ENCODE results near the gene STAG3. TPM values are rescaled to one million over a fixed set of nuclear protein-coding genes. Genes with fewer than 3 reads are reported as not detected.

The STAG3 gene
- total and polyA plus RNA-seq, 4 donors: 2.0 to 2.8 (median 2.1) TPM

DNA sequence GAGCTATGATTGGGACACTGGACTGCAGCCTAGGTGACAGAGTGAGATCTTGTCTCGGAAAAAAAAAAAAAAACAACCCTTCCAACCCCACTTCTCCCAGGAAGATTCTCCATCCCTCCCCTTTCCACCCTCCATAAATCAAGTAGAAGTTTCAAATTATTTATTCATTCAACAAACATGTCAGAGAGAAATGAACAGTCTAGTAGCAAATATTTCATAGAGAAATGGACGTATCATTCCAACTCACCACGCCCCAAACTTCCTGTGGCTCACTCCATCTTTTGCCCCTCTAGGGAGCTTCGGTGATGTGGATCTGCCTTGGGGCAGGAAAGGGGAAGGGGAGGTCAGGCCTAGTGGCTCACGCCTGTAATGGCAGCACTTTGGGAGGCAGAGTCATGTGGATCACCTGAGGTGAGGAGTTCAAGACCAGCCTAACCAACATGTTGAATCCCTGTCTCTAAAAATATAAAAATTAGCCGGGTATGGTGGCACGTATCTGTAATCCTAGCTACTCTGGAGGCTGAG lies 18.6 kb upstream of the STAG3 start:
- DNase-seq (no peak), ATAC-seq (ENCODE audit: insufficient read depth, low FRiP score) (no peak)
- 57 to 59% methylated on average over 7 of the region's 7 CpGs for WGBS, 2 donors
- Histone ChIP-seq H3K27ac (ENCODE audit: low read depth in 1 of 2, low read length in 1 of 2) (peak overlapping the region in 1 of 2 donors; percentile 84), H3K9ac (ENCODE audit: insufficient read depth in 1 of 2, low read length in 2 of 2) (peak overlapping the region in 1 of 2 donors; percentile 34), H3K4me1 (ENCODE audit: control insufficient read depth in 5 of 5, insufficient read depth in 5 of 5, low read length in 5 of 5) (peaks cover 0 to 12% (median 4%) of the 10 kb centered on the region in 5 donors), H3K27me3 (ENCODE audit: control insufficient read depth in 3 of 3, insufficient read depth in 3 of 3, low read length in 2 of 3) (no peaks in the 10 kb centered on the region), H3K9me3 (ENCODE audit: control insufficient read depth in 4 of 4, insufficient read depth in 3 of 4, low read length in 3 of 4) (no peaks in the 10 kb centered on the region), H3K36me3 (ENCODE audit: control insufficient read depth in 4 of 4, insufficient read depth in 4 of 4, low read length in 4 of 4) (peaks cover 8 to 22% (median 14%) of the 10 kb centered on the region in 4 donors), H3K4me3 (no peak overlapping the region)
- TF ChIP-seq, protein P1, sequence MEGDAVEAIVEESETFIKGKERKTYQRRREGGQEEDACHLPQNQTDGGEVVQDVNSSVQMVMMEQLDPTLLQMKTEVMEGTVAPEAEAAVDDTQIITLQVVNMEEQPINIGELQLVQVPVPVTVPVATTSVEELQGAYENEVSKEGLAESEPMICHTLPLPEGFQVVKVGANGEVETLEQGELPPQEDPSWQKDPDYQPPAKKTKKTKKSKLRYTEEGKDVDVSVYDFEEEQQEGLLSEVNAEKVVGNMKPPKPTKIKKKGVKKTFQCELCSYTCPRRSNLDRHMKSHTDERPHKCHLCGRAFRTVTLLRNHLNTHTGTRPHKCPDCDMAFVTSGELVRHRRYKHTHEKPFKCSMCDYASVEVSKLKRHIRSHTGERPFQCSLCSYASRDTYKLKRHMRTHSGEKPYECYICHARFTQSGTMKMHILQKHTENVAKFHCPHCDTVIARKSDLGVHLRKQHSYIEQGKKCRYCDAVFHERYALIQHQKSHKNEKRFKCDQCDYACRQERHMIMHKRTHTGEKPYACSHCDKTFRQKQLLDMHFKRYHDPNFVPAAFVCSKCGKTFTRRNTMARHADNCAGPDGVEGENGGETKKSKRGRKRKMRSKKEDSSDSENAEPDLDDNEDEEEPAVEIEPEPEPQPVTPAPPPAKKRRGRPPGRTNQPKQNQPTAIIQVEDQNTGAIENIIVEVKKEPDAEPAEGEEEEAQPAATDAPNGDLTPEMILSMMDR (IDR thresholded peaks at IDR 0.05; ENCODE audit: control extremely low read depth, extremely low read depth): no peak

DNA sequence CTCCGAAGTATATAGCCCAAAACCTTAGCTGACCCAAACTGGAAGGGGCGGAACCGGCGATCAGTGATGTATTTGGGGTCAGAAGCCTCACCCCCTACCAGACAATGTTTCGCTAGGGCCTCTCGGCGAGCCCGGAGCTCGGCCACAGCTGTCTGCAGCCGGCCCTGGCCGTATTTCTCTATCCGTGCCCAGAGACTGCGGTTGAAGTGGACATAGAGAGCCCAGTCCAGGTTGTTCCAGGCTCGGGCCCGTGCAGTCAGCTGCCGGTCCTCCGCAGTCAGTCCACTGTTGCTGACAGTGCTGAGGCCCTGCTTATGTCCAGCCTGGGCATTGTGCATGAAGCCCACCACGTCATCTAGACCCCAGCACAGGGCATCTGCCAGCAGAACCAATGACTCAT lies 17.7 kb upstream of the STAG3 start:
- no peak overlapping the region for H3K9ac ChIP-seq (ENCODE audit: insufficient read depth in 1 of 2, low read length in 2 of 2)
- H3K27me3 ChIP-seq (ENCODE audit: control insufficient read depth in 3 of 3, insufficient read depth in 3 of 3, low read length in 2 of 3): no peaks in the 10 kb centered on the region
- no peak for ATAC-seq (ENCODE audit: insufficient read depth, low FRiP score)
- H3K4me3 ChIP-seq: no peak overlapping the region
- H3K9me3 ChIP-seq (ENCODE audit: control insufficient read depth in 4 of 4, insufficient read depth in 3 of 4, low read length in 3 of 4): no peaks in the 10 kb centered on the region
- H3K4me1 ChIP-seq (ENCODE audit: control insufficient read depth in 5 of 5, insufficient read depth in 5 of 5, low read length in 5 of 5): peaks cover 0 to 12% (median 4%) of the 10 kb centered on the region in 5 donors
- no peak overlapping the region for H3K27ac ChIP-seq (ENCODE audit: low read depth in 1 of 2, low read length in 1 of 2)
- 95% methylated on average over 18 of the region's 18 CpGs for WGBS, 2 donors
- DNase-seq: no peak
- TF ChIP-seq, protein P1 (IDR thresholded peaks at IDR 0.05; ENCODE audit: control extremely low read depth, extremely low read depth): no peak
- peaks cover 8 to 18% (median 12%) of the 10 kb centered on the region in 4 donors for H3K36me3 ChIP-seq (ENCODE audit: control insufficient read depth in 4 of 4, insufficient read depth in 4 of 4, low read length in 4 of 4)

DNA sequence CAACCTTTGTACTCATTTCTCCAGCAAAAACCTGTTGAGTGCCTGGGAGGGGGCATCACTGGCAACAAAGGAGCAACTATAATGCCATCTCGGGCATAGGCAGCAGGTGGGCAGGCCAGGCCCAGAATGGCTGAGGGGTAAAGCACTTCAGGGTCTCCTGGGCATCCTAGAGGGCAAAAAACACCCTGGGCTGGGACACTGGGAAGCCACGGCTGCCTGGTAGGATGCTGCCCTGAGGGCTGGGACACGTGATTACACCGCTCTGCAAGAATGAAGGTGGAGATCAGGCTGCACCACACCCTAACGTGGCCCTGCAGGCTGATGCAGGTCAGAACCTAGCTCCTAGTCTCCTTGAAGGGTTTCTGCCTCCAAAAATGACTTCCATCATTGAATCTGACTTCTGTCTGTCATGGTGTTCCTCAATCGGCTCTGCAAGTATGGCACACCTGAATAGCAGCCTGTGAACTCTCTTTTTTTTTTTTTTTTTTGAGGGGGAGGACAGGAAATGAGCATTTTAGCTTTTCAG lies 14.6 kb upstream of the STAG3 start:
- Histone ChIP-seq H3K9me3 (ENCODE audit: control insufficient read depth in 4 of 4, insufficient read depth in 3 of 4, low read length in 3 of 4) (no peaks in the 10 kb centered on the region), H3K9ac (ENCODE audit: insufficient read depth in 1 of 2, low read length in 2 of 2) (no peak overlapping the region), H3K4me1 (ENCODE audit: control insufficient read depth in 5 of 5, insufficient read depth in 5 of 5, low read length in 5 of 5) (peaks cover 0 to 20% (median 0%) of the 10 kb centered on the region in 5 donors), H3K4me3 (no peak overlapping the region), H3K27me3 (ENCODE audit: control insufficient read depth in 3 of 3, insufficient read depth in 3 of 3, low read length in 2 of 3) (peaks cover 0 to 4% (median 0%) of the 10 kb centered on the region in 3 donors), H3K27ac (ENCODE audit: low read depth in 1 of 2, low read length in 1 of 2) (no peak overlapping the region), H3K36me3 (ENCODE audit: control insufficient read depth in 4 of 4, insufficient read depth in 4 of 4, low read length in 4 of 4) (peaks cover 0 to 9% (median 0%) of the 10 kb centered on the region in 4 donors)
- no peak for ATAC-seq (ENCODE audit: insufficient read depth, low FRiP score)
- no peak for DNase-seq
- TF ChIP-seq, protein P1 (IDR thresholded peaks at IDR 0.05; ENCODE audit: control extremely low read depth, extremely low read depth): no peak
- WGBS, 2 donors: 71 to 81% methylated on average over 6 of the region's 6 CpGs
